ENCODE results near the gene TMEM233. TPM values are rescaled to one million over a fixed set of nuclear protein-coding genes. Genes with fewer than 3 reads are reported as not detected.

TMEM233 gene
- total and polyA plus RNA-seq, 2 of the 8 experiments (the other 6 are each of a cell fraction or from before 2014, with no cell fraction given) = 0.09 TPM

DNA sequence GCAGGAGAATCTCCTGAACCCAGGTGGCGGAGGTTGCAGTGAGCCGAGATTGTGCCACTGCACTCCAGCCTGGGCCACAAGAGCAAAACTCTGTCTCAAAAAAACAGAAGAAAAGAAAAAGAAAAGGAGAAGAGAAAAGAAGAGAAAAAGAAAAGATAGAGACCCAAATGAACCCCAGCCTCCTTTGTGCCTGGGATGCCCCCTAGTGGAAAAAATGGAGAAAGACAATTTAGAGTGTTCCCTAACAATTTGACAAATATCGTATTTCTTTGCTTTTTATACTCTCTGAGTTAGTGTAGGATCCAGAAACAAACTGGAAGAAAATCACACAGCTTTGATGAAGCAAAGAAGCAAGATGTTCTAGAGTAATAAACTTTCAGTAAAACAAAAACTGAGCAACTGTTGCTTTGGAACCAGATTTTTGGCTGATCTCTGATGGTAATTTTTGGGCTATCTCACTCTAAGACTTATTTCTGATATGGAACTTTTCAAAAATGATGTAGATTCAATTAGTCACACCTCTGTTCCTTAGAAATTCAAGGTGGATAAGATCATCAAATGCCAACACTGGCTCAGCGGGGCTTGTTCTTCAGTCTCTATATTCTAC lies 55.7 kb downstream of the TMEM233 start:
- H3K4me1 ChIP-seq (replicated peaks in 1 of 4; ENCODE audit: control insufficient read depth in 3 of 4, insufficient read depth in 4 of 4, low read length in 3 of 4) = no peaks in the 10 kb centered on the region
- no peak overlapping the region for H3K14ac ChIP-seq (ENCODE audit: insufficient read length)
- H3K79me2 ChIP-seq (ENCODE audit: control insufficient read depth in 1 of 2, insufficient read depth in 2 of 2, low read length in 2 of 2) = no peaks in the 10 kb centered on the region
- H4K8ac ChIP-seq (ENCODE audit: extremely low read depth, insufficient read depth, low read length) = no peak overlapping the region
- POLR2A ChIA-PET (ENCODE audit: partially characterized antibody) = no interaction called here
- no peak overlapping the region for H2BK120ac ChIP-seq (replicated peaks; ENCODE audit: low read depth, low read length)
- 67% methylated on average over 4 of the region's 4 CpGs; no CpG with 5 or more reads in 1 of the 2 experiments for WGBS, 2 experiments (ENCODE audit: extremely low coverage in 1 of 2, insufficient coverage in 1 of 2, insufficient read length in 1 of 2, insufficient replicate concordance in 2 of 2, low coverage in 1 of 2, low lambda C conversion rate in 2 of 2, missing lambda C conversion rate in 1 of 2)
- no peak overlapping the region for H3K4me2 ChIP-seq (ENCODE audit: insufficient read depth in 1 of 2, low read depth in 2 of 2, low read length in 2 of 2)
- H3K4ac ChIP-seq (replicated peaks; ENCODE audit: insufficient read length, low read depth, low read length) = no peak overlapping the region
- H4K5ac ChIP-seq (ENCODE audit: insufficient read length, low read depth, low read length) = no peak overlapping the region
- H2AFZ ChIP-seq (ENCODE audit: low read length) = no peak overlapping the region
- FAIRE-seq (no peak), DNase-seq (ENCODE audit: low read depth in 1 of 2, low spot score in 2 of 2) (no peak)
- no peak overlapping the region for H3K9ac ChIP-seq (replicated peaks in 1 of 4; ENCODE audit: extremely low read depth in 1 of 4, low read depth in 3 of 4, low read length in 3 of 4)
- H2BK20ac ChIP-seq (ENCODE audit: low read length) = no peak overlapping the region
- no peak overlapping the region for H3K18ac ChIP-seq (ENCODE audit: extremely low read depth, low read length)
- TF ChIP-seq NRF1 (IDR thresholded peaks at IDR 0.05; ENCODE audit: low read depth, low read length) = no peak
- TF ChIP-seq NANOG (IDR thresholded peaks at IDR 0.05; ENCODE audit: insufficient read depth, low read depth, low read length, poor library complexity, severe bottlenecking) = no peak
- peak; percentile 61; the same call in 1 of the 2 replicates for TF ChIP-seq TEAD4 (IDR thresholded peaks at IDR 0.05; ENCODE audit: low read depth, low read length)
- TF ChIP-seq, protein P1, sequence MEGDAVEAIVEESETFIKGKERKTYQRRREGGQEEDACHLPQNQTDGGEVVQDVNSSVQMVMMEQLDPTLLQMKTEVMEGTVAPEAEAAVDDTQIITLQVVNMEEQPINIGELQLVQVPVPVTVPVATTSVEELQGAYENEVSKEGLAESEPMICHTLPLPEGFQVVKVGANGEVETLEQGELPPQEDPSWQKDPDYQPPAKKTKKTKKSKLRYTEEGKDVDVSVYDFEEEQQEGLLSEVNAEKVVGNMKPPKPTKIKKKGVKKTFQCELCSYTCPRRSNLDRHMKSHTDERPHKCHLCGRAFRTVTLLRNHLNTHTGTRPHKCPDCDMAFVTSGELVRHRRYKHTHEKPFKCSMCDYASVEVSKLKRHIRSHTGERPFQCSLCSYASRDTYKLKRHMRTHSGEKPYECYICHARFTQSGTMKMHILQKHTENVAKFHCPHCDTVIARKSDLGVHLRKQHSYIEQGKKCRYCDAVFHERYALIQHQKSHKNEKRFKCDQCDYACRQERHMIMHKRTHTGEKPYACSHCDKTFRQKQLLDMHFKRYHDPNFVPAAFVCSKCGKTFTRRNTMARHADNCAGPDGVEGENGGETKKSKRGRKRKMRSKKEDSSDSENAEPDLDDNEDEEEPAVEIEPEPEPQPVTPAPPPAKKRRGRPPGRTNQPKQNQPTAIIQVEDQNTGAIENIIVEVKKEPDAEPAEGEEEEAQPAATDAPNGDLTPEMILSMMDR (IDR thresholded peaks at IDR 0.05; ENCODE audit: control extremely low read depth in 1 of 3, insufficient read depth in 1 of 3, low read depth in 1 of 3, low read length in 3 of 3) = peak in 2 of 3 experiments; percentile 50 to 74; a peak in 2 of 4 replicates
- TF ChIP-seq FOSL1 (IDR thresholded peaks at IDR 0.05; ENCODE audit: insufficient read depth, low read depth, low read length) = no peak
- peak; percentile 72 for TF ChIP-seq RAD21 (IDR thresholded peaks at IDR 0.05 in 1 of 2, conservative IDR thresholded peaks at IDR 0.05 in 1 of 2; ENCODE audit: low read depth in 2 of 2, low read length in 2 of 2)
- no peak for TF ChIP-seq SIX5 (IDR thresholded peaks at IDR 0.05; ENCODE audit: low read depth, low read length)
- no peak overlapping the region for H3K4me3 ChIP-seq (ENCODE audit: extremely low read depth in 1 of 4, insufficient read depth in 2 of 4, low read depth in 3 of 4, low read length in 4 of 4)
- H3K56ac ChIP-seq (replicated peaks; ENCODE audit: insufficient read length, low read depth, low read length) = no peak overlapping the region
- H4K91ac ChIP-seq (replicated peaks; ENCODE audit: insufficient read length, low read length) = no peak overlapping the region
- no peak overlapping the region for H2BK15ac ChIP-seq (ENCODE audit: low read length)
- peaks cover 9 to 14% of the 10 kb centered on the region in 2 experiments; a peak in 2 of 4 replicates for H3K9me3 ChIP-seq (ENCODE audit: insufficient read depth in 2 of 2, low read depth in 1 of 2, low read length in 1 of 2)
- no peak overlapping the region for H2AK5ac ChIP-seq (ENCODE audit: low read depth, low read length)
- H3K23me2 ChIP-seq (ENCODE audit: low read depth, low read length) = no peaks in the 10 kb centered on the region
- no peak overlapping the region for H2BK12ac ChIP-seq (ENCODE audit: low read depth, low read length)
- H3K27ac ChIP-seq (ENCODE audit: low read depth, low read length) = no peak overlapping the region
- H3K79me1 ChIP-seq (ENCODE audit: low read depth, low read length) = no peaks in the 10 kb centered on the region
- H3K36me3 ChIP-seq (ENCODE audit: control insufficient read depth in 2 of 4, insufficient read depth in 4 of 4, low read length in 3 of 4) = no peaks in the 10 kb centered on the region
- no peak overlapping the region for H3K23ac ChIP-seq (ENCODE audit: insufficient read length)
- H2BK5ac ChIP-seq (ENCODE audit: low read depth, low read length) = no peak overlapping the region
- CTCF ChIA-PET (ENCODE audit: partially characterized antibody) = interaction anchor here (0.6 to 3.2 kb wide), 25 partner anchors 9 to 500 kb away, joined by 3 to 15 read pairs (median 3); partner anchors contain the start of gene PRKAB1
- H3K27me3 ChIP-seq (replicated peaks in 1 of 4; ENCODE audit: control insufficient read depth in 3 of 4, extremely low read depth in 1 of 4, insufficient read depth in 3 of 4, low read length in 3 of 4) = no peaks in the 10 kb centered on the region
- H4K20me1 ChIP-seq (replicated peaks in 1 of 2; ENCODE audit: control insufficient read depth in 1 of 2, insufficient read depth in 2 of 2, low read length in 2 of 2) = no peaks in the 10 kb centered on the region
